Peyer's patch (tissue), 4 donors: ENCODE measurements around the gene PXMP2. TPM values are rescaled to one million over a fixed set of nuclear protein-coding genes. Genes with fewer than 3 reads are reported as not detected.

ENCODE experiments used
- DNase-seq, 3 donors: peaks; one replicate each; pipeline ENCODE4 v3.0.0-alpha.2; 2017 to 2019
- H3K27ac ChIP-seq, 4 donors: fragments of 200-600 bp; sonication (generic); one replicate each; pipeline ENCODE4 v1.5.1; 2016 to 2019
- H3K27me3 ChIP-seq, 2 donors: fragments of 200-600 bp; sonication (generic); one replicate each; pipeline ENCODE4 v1.5.1; 2019
- H3K36me3 ChIP-seq, 3 donors: fragments of 200-600 bp; sonication (generic); one replicate each; pipeline ENCODE4 v1.5.1; 2016 to 2019
- H3K4me1 ChIP-seq, 4 donors: fragments of 200-600 bp; sonication (generic); one replicate each; pipeline ENCODE4 v1.5.1; 2016 to 2019
- H3K4me3 ChIP-seq, 4 donors: fragments of 200-600 bp; sonication (generic); 1 replicate in 3 of 4; 2 replicates in 1 of 4; pipeline ENCODE4 v1.5.1; 2016 to 2019; ENCODE audit warnings: mild to moderate bottlenecking in 1 of 4
- H3K9me3 ChIP-seq, 4 donors: fragments of 200-600 bp; sonication (generic); one replicate each; pipeline ENCODE4 v1.5.1; 2016 to 2019; ENCODE audit warnings: mild to moderate bottlenecking in 1 of 4
- CTCF ChIP-seq, 6 experiments: fragments of 450-650 bp in 4 of 6; fragments of 200-600 bp in 2 of 6; sonication (generic) in 1 of 6; IDR thresholded peaks; one replicate each; pipeline ENCODE4 v1.5.1; 2017 to 2019; ENCODE audit warnings: antibody characterized with exemption in 6 of 6, mild to moderate bottlenecking in 3 of 6, moderate library complexity in 1 of 6
- POLR2A ChIP-seq, 2 donors: fragments of 450-650 bp; IDR thresholded peaks; one replicate each; pipeline ENCODE4 v1.5.1; 2017; ENCODE audit warnings: antibody characterized with exemption in 2 of 2, mild to moderate bottlenecking in 2 of 2, moderate library complexity in 2 of 2
- total RNA-seq, 4 donors: library from RNA; depleted of rRNA; stranded (reverse); fragments of >200 nt; gene quantifications; one replicate each; pipeline ENCODE4 v1.1.0, GENCODE V29; 2016

Gene PXMP2
- total RNA-seq, 4 donors from 2014 or later = 19.8 to 157 (median 109) TPM

GRCh38 chr12:132708150-132708549 is 20.8 kb downstream of the PXMP2 start:
- H3K4me1 ChIP-seq = peaks cover 0 to 22% (median 4%) of the 10 kb centered on the region in 4 donors
- H3K36me3 ChIP-seq = peaks cover 0 to 15% (median 0%) of the 10 kb centered on the region in 3 donors
- peaks cover 0 to 5% (median 0%) of the 10 kb centered on the region in 4 donors for H3K9me3 ChIP-seq
- H3K4me3 ChIP-seq = no peak overlapping the region
- TF ChIP-seq CTCF (IDR thresholded peaks at IDR 0.05) = no peak
- TF ChIP-seq POLR2A (IDR thresholded peaks at IDR 0.05) = no peak
- peak overlapping the region in 1 of 4 donors; percentile 25 for H3K27ac ChIP-seq
- H3K27me3 ChIP-seq = no peaks in the 10 kb centered on the region
- DNase-seq = no peak

- peaks cover 0 to 2% (median 0%) of the 10 kb centered on the region in 3 donors for H3K36me3 ChIP-seq
- H3K4me3 ChIP-seq = peak overlapping the region; percentile 73 to 98 (median 94)
- peaks cover 0 to 22% (median 4%) of the 10 kb centered on the region in 4 donors for H3K4me1 ChIP-seq
- TF ChIP-seq POLR2A (IDR thresholded peaks at IDR 0.05) (no peak), CTCF (IDR thresholded peaks at IDR 0.05) (no peak)
- no peaks in the 10 kb centered on the region for H3K27me3 ChIP-seq
- H3K9me3 ChIP-seq = peaks cover 0 to 5% (median 0%) of the 10 kb centered on the region in 4 donors
- peak overlapping the region; percentile 86 to 90 (median 88) for H3K27ac ChIP-seq
- no peak for DNase-seq
These were observed 22.6 kb downstream of the PXMP2 start for GRCh38 chr12:132710043-132710404.

- DNase-seq = peak; percentile 89 to 96 (median 95)
- no peaks in the 10 kb centered on the region for H3K27me3 ChIP-seq
- peaks cover 0 to 7% (median 0%) of the 10 kb centered on the region in 3 donors for H3K36me3 ChIP-seq
- peak within 1 kb of the TSS; percentile 86 to 90 (median 88) for H3K27ac ChIP-seq
- peak in 1 of 6 experiments; percentile 15 for TF ChIP-seq CTCF (IDR thresholded peaks at IDR 0.05)
- TF ChIP-seq POLR2A (IDR thresholded peaks at IDR 0.05) = peak; percentile 56 to 82
- peaks cover 0 to 22% (median 4%) of the 10 kb centered on the region in 4 donors for H3K4me1 ChIP-seq
- H3K4me3 ChIP-seq = peak within 1 kb of the TSS; percentile 73 to 98 (median 94)
- H3K9me3 ChIP-seq = peaks cover 0 to 5% (median 0%) of the 10 kb centered on the region in 4 donors
These were observed 23.2 kb downstream of the PXMP2 start, which contains the start of gene PGAM5 for GRCh38 chr12:132710405-132711079. Gene PGAM5, plus strand, starts transcription at chr12:132710842. Its CDS starts 35 bp downstream, at chr12:132710877.

- H3K4me1 ChIP-seq = peaks cover 0 to 22% (median 4%) of the 10 kb centered on the region in 4 donors
- H3K4me3 ChIP-seq = peak overlapping the region; percentile 73 to 98 (median 94)
- H3K27ac ChIP-seq = peak overlapping the region; percentile 38 to 90 (median 88)
- no peaks in the 10 kb centered on the region for H3K27me3 ChIP-seq
- peaks cover 0 to 14% (median 0%) of the 10 kb centered on the region in 3 donors for H3K36me3 ChIP-seq
- peak in 2 of 3 donors; percentile 56 to 66 for DNase-seq
- H3K9me3 ChIP-seq = peaks cover 0 to 5% (median 0%) of the 10 kb centered on the region in 4 donors
- TF ChIP-seq CTCF (IDR thresholded peaks at IDR 0.05) (no peak), POLR2A (IDR thresholded peaks at IDR 0.05) (no peak)
These were observed 23.9 kb downstream of the PXMP2 start for GRCh38 chr12:132711080-132711843.

GRCh38 chr12:132713123-132713522 is 25.7 kb downstream of the PXMP2 start:
- Histone ChIP-seq H3K36me3 (peaks cover 0 to 32% (median 0%) of the 10 kb centered on the region in 3 donors), H3K27ac (no peak overlapping the region), H3K4me3 (no peak overlapping the region), H3K4me1 (peaks cover 0 to 22% (median 4%) of the 10 kb centered on the region in 4 donors), H3K9me3 (peaks cover 0 to 5% (median 0%) of the 10 kb centered on the region in 4 donors), H3K27me3 (no peaks in the 10 kb centered on the region)
- TF ChIP-seq POLR2A (IDR thresholded peaks at IDR 0.05) (no peak), CTCF (IDR thresholded peaks at IDR 0.05) (no peak)
- no peak for DNase-seq
